HEK293T (cell line): Measurements from ENCODE around the gene TMEM51.

ENCODE experiments used
- LEF1 ChIP-seq: fragments of 450-650 bp; IDR thresholded peaks from 2 replicates; pipeline ENCODE4 v1.6.1; 2017; ENCODE audit warnings: mild to moderate bottlenecking, borderline replicate concordance
- SUZ12 ChIP-seq: fragments of 450-650 bp; IDR thresholded peaks from 2 replicates; pipeline ENCODE4 v1.6.1; 2016; ENCODE audit warnings: mild to moderate bottlenecking

DNA sequence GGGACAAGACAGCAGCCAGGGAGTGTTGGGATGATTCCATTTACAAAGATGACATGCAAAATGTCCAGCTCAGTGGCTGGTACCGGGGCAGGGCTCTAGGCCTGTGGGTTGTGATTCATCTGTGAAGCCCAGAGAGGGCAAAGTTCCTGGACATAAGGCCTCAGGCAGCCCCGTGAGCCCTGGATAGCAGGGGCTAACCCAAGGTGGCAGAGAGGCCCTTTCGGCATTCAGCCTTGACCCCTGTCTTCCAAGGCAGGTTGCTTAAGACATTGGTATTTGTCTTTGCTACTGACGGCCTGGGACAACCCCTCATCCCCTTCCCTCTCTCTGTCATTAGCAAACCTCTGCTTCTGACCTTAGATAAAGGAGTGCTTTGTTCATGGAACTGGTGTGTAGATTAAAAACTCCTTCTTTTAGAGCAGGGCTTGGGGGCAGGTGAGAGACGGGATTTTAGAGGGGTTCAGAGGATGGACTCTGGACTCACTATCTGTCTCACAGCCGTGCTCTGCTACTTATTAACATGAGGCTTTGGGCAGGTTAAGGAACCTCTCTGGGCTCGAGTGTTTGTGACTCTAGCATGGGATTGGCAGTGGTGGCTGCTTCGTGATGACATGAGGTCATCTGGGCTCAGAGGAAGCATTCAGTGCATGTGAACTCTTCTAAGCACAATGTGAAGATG lies 36.3 kb downstream of the TMEM51 start:
- no peak for TF ChIP-seq SUZ12
- no peak for TF ChIP-seq LEF1
